DMS114 treated with DMSO at 0.1 percent for 48 hours (cell line): ENCODE measurements around the gene ADAMTS17.

Experiments
- DNase-seq: peaks from one replicate; lab custom pipeline; 2025; ENCODE audit not compliant: unreplicated experiment; lab: John Stamatoyannopoulos, UW

Gene ADAMTS17

GRCh38 chr15:99962006-99962561 lies 379.7 kb downstream of the ADAMTS17 start:
- DNase-seq, result no peak

GRCh38 chr15:99961011-99961441 lies 380.7 kb downstream of the ADAMTS17 start:
- DNase-seq, result no peak

GRCh38 chr15:99959326-99959725 lies 382.4 kb downstream of the ADAMTS17 start:
- DNase-seq, result no peak

GRCh38 chr15:99958426-99959097 lies 383.2 kb downstream of the ADAMTS17 start:
- DNase-seq, result no peak

DNA sequence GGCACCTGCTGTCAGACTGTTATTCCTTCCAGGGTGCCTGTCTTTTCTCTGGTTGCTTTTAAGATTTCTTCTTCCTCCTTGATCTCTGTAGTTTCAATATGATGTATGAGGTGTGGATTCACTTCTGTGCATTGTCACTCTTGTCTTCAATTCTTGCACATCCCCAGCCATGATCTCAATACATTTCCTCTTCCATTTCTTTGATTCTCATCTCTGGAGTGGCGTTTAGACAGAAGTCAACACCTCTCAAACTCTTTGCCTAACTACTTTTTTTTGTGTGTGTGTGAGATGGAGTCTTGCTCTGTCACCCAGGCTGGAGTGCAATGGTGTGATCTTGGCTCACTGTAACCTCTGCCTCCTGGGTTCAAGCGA lies 384.1 kb downstream of the ADAMTS17 start:
- no peak for DNase-seq

- DNase-seq, result no peak
Measured at GRCh38 chr15:99956820-99957641, 384.7 kb downstream of the ADAMTS17 start.

GRCh38 chr15:99956022-99956775 lies 385.6 kb downstream of the ADAMTS17 start:
- DNase-seq, result no peak

GRCh38 chr15:99955532-99955931 lies 386.2 kb downstream of the ADAMTS17 start:
- DNase-seq, result no peak

- DNase-seq, result no peak
Measured at GRCh38 chr15:99955181-99955525, 386.6 kb downstream of the ADAMTS17 start.

- DNase-seq, result no peak
Measured at GRCh38 chr15:99954361-99955180, 387.2 kb downstream of the ADAMTS17 start.

DNA sequence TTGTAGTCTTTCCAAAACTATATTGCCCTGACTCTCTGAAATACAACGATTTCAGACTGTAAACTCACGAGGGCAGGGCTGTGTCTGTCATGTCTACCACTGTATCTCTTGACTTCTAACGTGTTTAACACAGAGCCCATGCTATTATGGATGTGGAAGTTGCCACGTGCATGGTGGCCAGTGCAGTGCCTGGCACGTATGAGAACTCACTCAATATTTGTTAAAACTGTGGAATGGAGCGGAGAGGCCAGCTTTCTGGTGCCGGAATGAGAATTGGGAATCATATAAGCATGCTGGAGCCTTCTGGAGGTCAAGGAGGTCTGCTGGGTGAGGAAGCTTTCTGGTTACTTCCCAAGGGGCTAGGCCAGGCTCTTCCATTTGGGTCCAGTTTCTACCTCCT lies 387.9 kb downstream of the ADAMTS17 start:
- DNase-seq, result no peak

DNA sequence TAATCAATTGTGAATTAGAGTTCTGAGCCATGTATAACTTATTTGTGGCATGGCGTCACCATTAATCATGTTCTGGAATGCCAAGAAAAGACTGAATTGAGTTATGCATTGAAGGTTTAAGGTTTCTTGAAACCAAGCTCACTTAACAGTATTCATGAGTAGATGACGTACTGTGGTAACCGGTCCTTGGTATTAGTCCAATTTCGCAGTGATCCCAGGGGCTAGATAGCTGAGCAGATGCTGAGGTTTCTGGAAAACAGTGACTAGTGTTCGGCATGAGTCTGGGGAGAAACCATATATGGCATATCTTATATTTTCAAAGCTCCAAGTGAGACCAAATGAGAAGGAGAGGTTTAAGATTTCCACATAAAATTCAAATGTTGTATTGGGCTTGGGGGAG lies 390.3 kb downstream of the ADAMTS17 start:
- DNase-seq, result no peak

GRCh38 chr15:99944131-99944530 lies 397.6 kb downstream of the ADAMTS17 start:
- no peak for DNase-seq

DNA sequence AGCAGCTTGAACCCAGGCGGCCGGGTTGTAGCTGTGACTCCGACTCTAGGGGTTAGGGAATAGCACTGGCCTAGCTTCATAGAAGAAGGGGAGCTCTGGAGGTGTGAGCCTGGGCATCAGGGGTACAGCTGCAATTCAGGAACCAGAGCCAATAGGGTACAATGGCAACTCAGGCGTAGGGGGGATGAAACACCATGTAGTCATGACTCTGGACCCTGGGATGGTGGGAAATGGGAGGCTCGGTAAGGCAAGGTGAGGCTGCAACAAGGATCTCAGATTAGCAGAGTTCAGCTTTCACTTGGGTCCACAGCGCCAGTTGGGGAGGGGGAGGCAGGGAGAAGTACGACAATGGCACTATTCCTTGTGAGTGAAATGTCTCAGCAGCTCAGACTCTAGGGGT lies 398.3 kb downstream of the ADAMTS17 start:
- no peak for DNase-seq

DNA sequence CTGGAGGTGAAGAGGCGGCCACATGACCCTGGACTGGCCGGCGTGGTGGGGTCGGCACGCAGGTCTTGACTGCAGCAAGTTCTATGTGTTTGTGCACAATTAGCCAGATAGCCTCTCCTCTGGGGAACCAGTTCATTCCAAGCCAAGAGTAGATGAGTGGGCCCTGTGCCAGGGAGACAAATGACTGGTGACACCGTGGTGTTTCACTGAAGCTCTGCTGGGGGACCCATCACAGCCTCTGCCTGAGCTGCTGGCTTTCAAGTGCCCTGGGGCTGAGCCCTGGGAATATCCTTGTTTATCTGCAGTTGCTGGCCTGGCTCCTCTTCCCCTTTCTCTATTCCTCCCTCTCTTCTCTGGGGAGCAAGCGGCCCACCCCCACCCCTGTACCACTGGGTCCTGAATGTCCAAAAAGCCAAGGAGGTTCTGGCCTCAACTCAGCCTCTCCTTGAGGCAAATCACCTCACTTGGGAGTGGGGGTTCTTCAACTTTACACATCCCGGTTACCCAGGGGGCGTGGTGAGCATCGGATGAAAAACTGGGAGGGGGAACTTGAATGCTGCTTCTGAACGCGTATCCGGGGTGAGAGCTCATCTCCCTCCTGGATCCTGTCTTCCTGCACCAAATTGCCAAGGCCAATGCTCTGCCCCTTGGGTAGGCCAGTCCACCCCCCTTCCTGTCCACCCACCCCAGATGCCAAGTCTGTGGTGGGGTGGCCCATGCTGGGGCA lies 408.9 kb downstream of the ADAMTS17 start:
- DNase-seq, result no peak

DNA sequence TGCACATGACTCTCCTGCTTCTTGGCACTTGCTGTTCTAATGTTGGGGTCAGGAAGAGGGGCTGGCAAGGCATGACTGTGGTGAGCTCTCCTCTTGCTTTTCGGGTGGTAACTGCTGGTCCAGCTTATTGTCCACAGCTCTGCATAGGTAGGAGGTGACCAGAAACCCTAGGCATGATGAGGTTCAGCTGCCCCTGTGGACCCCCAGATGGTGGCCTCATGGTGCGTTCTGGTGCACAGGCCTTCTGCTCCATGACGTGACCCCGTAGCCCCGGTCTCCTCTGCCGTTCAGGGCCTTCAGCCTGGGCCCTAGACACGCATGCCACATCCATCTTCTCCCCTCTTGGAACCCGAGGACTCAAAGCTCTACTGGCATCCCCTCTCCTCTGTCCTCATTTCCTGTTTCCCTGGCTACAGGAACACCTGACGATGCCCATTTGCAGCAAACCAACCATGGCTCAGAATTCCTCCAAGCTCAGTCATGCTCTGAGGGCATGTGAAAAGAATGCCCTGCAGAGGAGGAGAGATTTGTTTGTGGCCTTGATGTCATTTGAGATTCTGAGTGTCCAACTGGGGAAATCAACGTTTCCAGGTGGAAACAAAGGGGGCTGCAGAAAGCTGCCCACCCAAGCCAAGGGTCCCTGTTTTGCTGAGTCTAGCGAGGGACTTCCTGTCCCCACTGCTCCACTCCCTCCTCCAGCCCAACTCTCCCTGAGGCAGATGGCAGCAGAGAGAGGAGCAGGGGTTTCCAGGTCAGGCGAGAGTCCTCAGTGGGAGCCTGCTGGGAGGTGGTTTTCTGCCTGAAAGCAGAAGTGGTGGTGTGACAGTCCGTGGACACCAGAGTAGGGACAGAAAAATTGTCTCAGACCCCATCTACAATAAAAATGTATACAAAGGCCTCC lies 409.8 kb downstream of the ADAMTS17 start:
- no peak for DNase-seq

- DNase-seq, result no peak
Measured at GRCh38 chr15:99930696-99931095, 411.1 kb downstream of the ADAMTS17 start.

GRCh38 chr15:99929266-99929665 lies 412.5 kb downstream of the ADAMTS17 start:
- no peak for DNase-seq

DNA sequence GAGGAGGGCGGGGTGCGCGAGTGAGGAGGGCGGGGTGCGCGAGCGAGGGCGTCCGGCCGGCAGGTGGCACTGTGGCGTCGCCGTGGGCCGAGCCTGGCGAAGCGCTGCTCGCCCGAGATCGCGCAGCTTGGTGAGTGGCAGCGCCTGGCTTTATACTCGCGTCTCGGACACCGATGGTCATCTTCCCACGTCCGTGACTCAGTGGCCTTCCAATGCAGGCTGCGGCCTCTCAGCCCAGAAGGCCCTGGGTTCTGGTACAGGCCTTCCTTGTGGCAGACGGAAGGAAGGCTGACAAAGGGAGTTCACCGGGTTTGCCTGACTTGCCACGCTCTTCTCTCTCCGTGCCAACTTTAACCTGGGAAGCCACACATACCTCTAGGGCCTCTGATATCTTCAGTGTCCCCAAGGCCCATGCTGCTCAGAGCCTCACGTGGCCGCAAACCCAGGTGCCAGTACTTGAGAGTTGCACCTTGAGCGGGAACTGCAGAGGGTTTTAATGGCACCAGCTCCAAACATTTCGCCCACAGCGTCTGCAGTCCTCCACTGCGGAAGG lies 413.3 kb downstream of the ADAMTS17 start:
- peak; percentile 37 for DNase-seq
